ENCODE measurements around the gene DCUN1D4. TPM values are rescaled to one million over a fixed set of nuclear protein-coding genes. Genes with fewer than 3 reads are reported as not detected.
A peak's percentile ranks its signal among the peaks of the same experiment; 100 is the strongest.

DCUN1D4 gene
- total RNA-seq, 6 experiments from 2014 or later, result 41.0 to 55.1 (median 47.1) TPM

GRCh38 chr4:51843309-51844152 lies 578 bp downstream of the DCUN1D4 start:
- no peaks in the 10 kb centered on the region for H3K9me3 Mint-ChIP-seq
- peaks cover 50% of the 10 kb centered on the region for H3K4me1 Mint-ChIP-seq (ENCODE audit: low read depth)

DNA sequence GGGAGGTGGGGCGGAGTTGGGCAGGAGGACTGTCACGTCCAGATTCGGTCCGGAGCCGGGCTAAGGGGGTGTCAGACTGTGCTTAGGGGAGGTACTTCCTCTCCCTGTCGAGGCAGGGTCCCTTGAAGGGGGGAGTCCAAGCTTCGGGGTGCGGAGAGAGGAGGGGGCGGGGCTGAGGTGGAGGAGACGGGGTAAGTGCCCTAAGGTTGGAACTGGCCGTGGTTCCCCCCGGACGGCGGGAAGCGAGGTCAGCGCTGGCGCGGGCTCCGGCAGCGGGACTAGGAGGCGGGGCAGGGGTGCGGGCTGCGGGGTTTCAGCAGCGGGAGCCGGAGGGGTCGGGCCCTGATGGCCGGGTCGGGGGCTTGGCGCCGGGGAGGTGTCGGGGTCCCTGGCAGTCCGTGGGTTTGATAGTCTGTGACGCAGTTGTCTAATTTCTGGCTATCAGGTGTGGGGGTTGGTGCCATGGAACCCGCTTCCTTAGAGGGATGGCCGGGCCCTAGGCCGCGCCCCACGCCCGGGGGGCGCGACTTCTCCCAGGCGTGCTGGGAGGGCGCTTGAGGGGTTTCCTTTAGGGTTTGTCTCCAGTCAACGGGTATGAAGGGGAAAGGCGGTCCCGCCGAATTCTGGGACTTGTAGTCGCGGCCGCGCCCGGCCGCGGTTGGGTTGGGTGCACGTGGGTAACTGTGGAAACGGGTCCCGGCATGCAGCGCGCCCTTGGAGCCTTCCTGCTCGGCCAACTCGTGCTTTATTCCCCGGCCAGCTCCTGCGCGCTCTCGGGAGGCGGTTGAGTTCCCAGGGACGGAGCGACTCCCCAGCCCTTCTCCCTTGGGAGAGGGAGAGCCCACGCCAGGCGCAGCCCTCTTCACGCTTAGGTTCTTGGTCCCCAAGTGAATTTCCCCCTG lies 1.5 kb downstream of the DCUN1D4 start:
- H3K4me1 Mint-ChIP-seq (ENCODE audit: low read depth), result peaks cover 53% of the 10 kb centered on the region
- H3K9me3 Mint-ChIP-seq, result no peaks in the 10 kb centered on the region
- peaks cover 7% of the 10 kb centered on the region; the same call in 1 of the 2 replicates for H3K36me3 Mint-ChIP-seq (ENCODE audit: low read depth)
- H3K27me3 Mint-ChIP-seq (ENCODE audit: insufficient read depth), result no peaks in the 10 kb centered on the region; the same call in 1 of the 2 replicates
- H3K4me3 Mint-ChIP-seq, result peak overlapping the region; percentile 95
- DNase-seq, result peak; percentile 80
- TF ChIP-seq, protein P1, sequence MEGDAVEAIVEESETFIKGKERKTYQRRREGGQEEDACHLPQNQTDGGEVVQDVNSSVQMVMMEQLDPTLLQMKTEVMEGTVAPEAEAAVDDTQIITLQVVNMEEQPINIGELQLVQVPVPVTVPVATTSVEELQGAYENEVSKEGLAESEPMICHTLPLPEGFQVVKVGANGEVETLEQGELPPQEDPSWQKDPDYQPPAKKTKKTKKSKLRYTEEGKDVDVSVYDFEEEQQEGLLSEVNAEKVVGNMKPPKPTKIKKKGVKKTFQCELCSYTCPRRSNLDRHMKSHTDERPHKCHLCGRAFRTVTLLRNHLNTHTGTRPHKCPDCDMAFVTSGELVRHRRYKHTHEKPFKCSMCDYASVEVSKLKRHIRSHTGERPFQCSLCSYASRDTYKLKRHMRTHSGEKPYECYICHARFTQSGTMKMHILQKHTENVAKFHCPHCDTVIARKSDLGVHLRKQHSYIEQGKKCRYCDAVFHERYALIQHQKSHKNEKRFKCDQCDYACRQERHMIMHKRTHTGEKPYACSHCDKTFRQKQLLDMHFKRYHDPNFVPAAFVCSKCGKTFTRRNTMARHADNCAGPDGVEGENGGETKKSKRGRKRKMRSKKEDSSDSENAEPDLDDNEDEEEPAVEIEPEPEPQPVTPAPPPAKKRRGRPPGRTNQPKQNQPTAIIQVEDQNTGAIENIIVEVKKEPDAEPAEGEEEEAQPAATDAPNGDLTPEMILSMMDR (IDR thresholded peaks at IDR 0.05), result no peak
- peak overlapping the region; percentile 73 for H3K27ac Mint-ChIP-seq

More at GRCh38 chr4:51843309-51844152, 578 bp downstream of the DCUN1D4 start:
- no peaks in the 10 kb centered on the region for H3K36me3 Mint-ChIP-seq (ENCODE audit: low read depth)
- peak overlapping the region; percentile 95 for H3K4me3 Mint-ChIP-seq
- DNase-seq, result peak; percentile 42
- peak overlapping the region; percentile 89 for H3K27ac Mint-ChIP-seq
- TF ChIP-seq, protein P1 (IDR thresholded peaks at IDR 0.05), result no peak
- no peaks in the 10 kb centered on the region; the same call in 1 of the 2 replicates for H3K27me3 Mint-ChIP-seq (ENCODE audit: insufficient read depth)

- Mint-ChIP-seq H3K27ac (peak overlapping the region; percentile 73), H3K4me1 (ENCODE audit: low read depth) (peaks cover 55% of the 10 kb centered on the region), H3K9me3 (no peaks in the 10 kb centered on the region), H3K4me3 (peak overlapping the region; percentile 95), H3K36me3 (ENCODE audit: low read depth) (peaks cover 8% of the 10 kb centered on the region; the same call in 1 of the 2 replicates), H3K27me3 (ENCODE audit: insufficient read depth) (no peaks in the 10 kb centered on the region; the same call in 1 of the 2 replicates)
- DNase-seq, result no peak
- TF ChIP-seq, protein P1 (IDR thresholded peaks at IDR 0.05), result no peak
These were observed 2.1 kb downstream of the DCUN1D4 start for GRCh38 chr4:51845055-51845426.

DNA sequence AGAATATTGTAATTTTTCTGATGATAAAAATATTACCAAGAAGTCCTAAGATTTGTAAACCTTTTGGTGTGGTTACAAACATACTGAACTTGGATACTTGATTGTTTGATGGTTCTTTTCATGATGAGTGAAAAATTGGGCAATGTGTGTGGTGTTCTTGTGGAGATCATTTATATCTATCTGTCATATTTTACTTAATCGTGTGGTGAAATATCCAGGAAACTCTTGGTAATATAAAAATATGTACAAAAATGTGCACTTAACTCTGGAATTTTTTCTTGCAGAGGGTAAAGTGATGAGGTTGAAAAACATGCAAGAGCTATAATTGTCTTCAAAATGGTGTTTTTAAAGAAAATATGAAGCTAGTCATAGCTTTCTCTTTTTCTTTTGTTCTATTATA lies 2.8 kb downstream of the DCUN1D4 start:
- H3K36me3 Mint-ChIP-seq (ENCODE audit: low read depth), result peaks cover 8% of the 10 kb centered on the region; the same call in 1 of the 2 replicates
- peak overlapping the region; percentile 95; the same call in 1 of the 2 replicates for H3K4me3 Mint-ChIP-seq
- no peak for DNase-seq
- H3K4me1 Mint-ChIP-seq (ENCODE audit: low read depth), result peaks cover 55% of the 10 kb centered on the region
- H3K27me3 Mint-ChIP-seq (ENCODE audit: insufficient read depth), result no peaks in the 10 kb centered on the region; the same call in 1 of the 2 replicates
- no peak overlapping the region for H3K27ac Mint-ChIP-seq
- TF ChIP-seq, protein P1 (IDR thresholded peaks at IDR 0.05), result no peak
- no peaks in the 10 kb centered on the region for H3K9me3 Mint-ChIP-seq

DNA sequence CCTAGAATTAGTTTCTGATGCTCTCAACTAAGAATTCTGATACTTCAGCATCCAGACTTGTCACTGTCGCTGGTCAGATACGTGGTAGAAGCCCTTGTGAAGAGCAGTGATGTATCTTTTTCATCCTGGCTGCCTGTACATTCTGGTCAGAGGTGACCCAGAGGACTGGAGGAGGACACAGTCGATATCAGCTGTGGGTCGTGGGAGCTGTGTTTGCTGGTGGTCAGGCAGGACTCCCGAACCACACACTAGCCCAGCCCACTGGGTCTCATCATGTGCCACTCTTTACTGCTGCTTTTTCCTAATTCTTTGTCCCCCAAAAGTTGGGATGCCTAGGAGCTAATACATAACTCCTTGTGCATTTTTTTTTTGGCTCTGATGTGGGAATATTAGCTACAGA lies 6.5 kb downstream of the DCUN1D4 start:
- H3K36me3 Mint-ChIP-seq (ENCODE audit: low read depth), result peaks cover 11% of the 10 kb centered on the region; the same call in 1 of the 2 replicates
- H3K27ac Mint-ChIP-seq, result no peak overlapping the region
- DNase-seq, result no peak
- no peak overlapping the region for H3K4me3 Mint-ChIP-seq
- TF ChIP-seq, protein P1 (IDR thresholded peaks at IDR 0.05), result no peak
- H3K27me3 Mint-ChIP-seq (ENCODE audit: insufficient read depth), result no peaks in the 10 kb centered on the region
- peaks cover 74% of the 10 kb centered on the region for H3K4me1 Mint-ChIP-seq (ENCODE audit: low read depth)
- H3K9me3 Mint-ChIP-seq, result no peaks in the 10 kb centered on the region

Measured in HFFc6 (cell line).